NT2/D1 (cell line): Measurements from ENCODE around the gene HOXA3.

Source experiments
- DNase-seq: peaks from one replicate; pipeline ENCODE4 v3.0.0-alpha.2; 2011; ENCODE audit warnings: low read depth, low spot score
- H3K27me3 ChIP-seq: 2 replicates; pipeline ENCODE4 v1.6.0; 2011; ENCODE audit warnings: mild to moderate bottlenecking; ENCODE audit not compliant: insufficient read length, insufficient read depth
- H3K36me3 ChIP-seq: 2 replicates; pipeline ENCODE4 v1.6.1; 2011; ENCODE audit warnings: mild to moderate bottlenecking, low read length, mixed read lengths; ENCODE audit not compliant: insufficient read depth, insufficient read length
- H3K4me1 ChIP-seq: 2 replicates; pipeline ENCODE4 v1.5.1; 2011; ENCODE audit not compliant: insufficient read depth, insufficient read length
- H3K4me3 ChIP-seq: 2 replicates; pipeline ENCODE4 v1.5.1; 2011; ENCODE audit warnings: low read depth; ENCODE audit not compliant: insufficient read length
- H3K9ac ChIP-seq: 2 replicates; pipeline ENCODE4 v1.6.0; 2011; ENCODE audit warnings: low read depth; ENCODE audit not compliant: insufficient read length
- H3K9me3 ChIP-seq: 2 replicates; pipeline ENCODE4 v1.5.1; 2011; ENCODE audit warnings: mild to moderate bottlenecking, low read length; ENCODE audit not compliant: insufficient read depth
- SUZ12 ChIP-seq: IDR thresholded peaks from 2 replicates; pipeline ENCODE4 v1.6.1; 2011; ENCODE audit not compliant: insufficient read length, insufficient read depth; ENCODE audit errors: extremely low read depth
- YY1 ChIP-seq: IDR thresholded peaks from 2 replicates; pipeline ENCODE4 v1.6.1; 2011; ENCODE audit not compliant: insufficient read length, insufficient read depth
- ZNF274 ChIP-seq: IDR thresholded peaks from 2 replicates; pipeline ENCODE4 v1.6.1; 2011; ENCODE audit warnings: mild to moderate bottlenecking, low read depth, low read length

HOXA3 gene

GRCh38 chr7:27178366-27178765 lies 26.0 kb upstream of the HOXA3 start:
- peaks cover 100% of the 10 kb centered on the region for H3K27me3 ChIP-seq

GRCh38 chr7:27177795-27178320 lies 25.5 kb upstream of the HOXA3 start:
- TF ChIP-seq YY1 = no peak
- TF ChIP-seq ZNF274 = no peak
- peak; percentile 1 for TF ChIP-seq SUZ12
- no peak for DNase-seq
- Histone ChIP-seq H3K9me3 (no peaks in the 10 kb centered on the region), H3K36me3 (no peaks in the 10 kb centered on the region), H3K9ac (no peak overlapping the region), H3K4me3 (no peak overlapping the region), H3K4me1 (peaks cover 6% of the 10 kb centered on the region), H3K27me3 (peaks cover 100% of the 10 kb centered on the region)

More at GRCh38 chr7:27178366-27178765, 26.0 kb upstream of the HOXA3 start:
- no peak for DNase-seq
- H3K9me3 ChIP-seq = no peaks in the 10 kb centered on the region
- TF ChIP-seq SUZ12 (no peak), YY1 (no peak)
- no peak overlapping the region for H3K9ac ChIP-seq
- H3K4me1 ChIP-seq = peaks cover 7% of the 10 kb centered on the region
- no peaks in the 10 kb centered on the region for H3K36me3 ChIP-seq
- no peak overlapping the region for H3K4me3 ChIP-seq

GRCh38 chr7:27176962-27177794 lies 24.8 kb upstream of the HOXA3 start:
- Histone ChIP-seq H3K4me3 (no peak overlapping the region), H3K27me3 (peaks cover 100% of the 10 kb centered on the region), H3K9me3 (no peaks in the 10 kb centered on the region), H3K4me1 (peaks cover 7% of the 10 kb centered on the region), H3K9ac (no peak overlapping the region), H3K36me3 (no peaks in the 10 kb centered on the region)
- peak; percentile 55 for TF ChIP-seq SUZ12
- no peak for TF ChIP-seq YY1
- no peak for TF ChIP-seq ZNF274
- DNase-seq = no peak

- Histone ChIP-seq H3K9ac (no peak overlapping the region), H3K27me3 (peaks cover 100% of the 10 kb centered on the region), H3K4me3 (no peak overlapping the region), H3K4me1 (peaks cover 12% of the 10 kb centered on the region), H3K36me3 (no peaks in the 10 kb centered on the region), H3K9me3 (no peaks in the 10 kb centered on the region)
- no peak for DNase-seq
- no peak for TF ChIP-seq YY1
- TF ChIP-seq ZNF274 = no peak
- no peak for TF ChIP-seq SUZ12
Observed at GRCh38 chr7:27176524-27176845, 24.1 kb upstream of the HOXA3 start.

- Histone ChIP-seq H3K9me3 (no peaks in the 10 kb centered on the region), H3K36me3 (no peaks in the 10 kb centered on the region), H3K9ac (no peak overlapping the region), H3K4me3 (no peak overlapping the region), H3K4me1 (peaks cover 15% of the 10 kb centered on the region), H3K27me3 (peaks cover 100% of the 10 kb centered on the region)
- TF ChIP-seq SUZ12 (peak; percentile 39), YY1 (no peak)
- DNase-seq = no peak
Observed at GRCh38 chr7:27175626-27176523, 23.5 kb upstream of the HOXA3 start.

- TF ChIP-seq ZNF274 (no peak), SUZ12 (no peak), YY1 (no peak)
- no peak for DNase-seq
- Histone ChIP-seq H3K4me3 (no peak overlapping the region), H3K27me3 (peaks cover 100% of the 10 kb centered on the region), H3K9me3 (no peaks in the 10 kb centered on the region), H3K36me3 (no peaks in the 10 kb centered on the region), H3K4me1 (peaks cover 15% of the 10 kb centered on the region), H3K9ac (no peak overlapping the region)
Observed at GRCh38 chr7:27174874-27175625, 22.7 kb upstream of the HOXA3 start.
